GM21723 (cell line): Measurements from ENCODE around the gene FRMD4A.

Experiments used
- ATAC-seq: cut with Tn5 transposase; IDR thresholded peaks from one replicate; pipeline ENCODE4 v1.9.1; 2021; ENCODE audit warnings: mild to moderate bottlenecking, moderate library complexity; ENCODE audit not compliant: unreplicated experiment

Gene FRMD4A

GRCh38 chr10:13604357-13605040 lies 726.2 kb downstream of the FRMD4A start:
- ATAC-seq, result no peak

GRCh38 chr10:13597909-13598308 lies 732.8 kb downstream of the FRMD4A start:
- ATAC-seq, result no peak

- ATAC-seq, result no peak
These were observed 736.1 kb downstream of the FRMD4A start for GRCh38 chr10:13594641-13595040.
